ENCODE results near the gene KDM8.

GRCh38 chr16:27198451-27199234 is 4.7 kb upstream of the KDM8 start:
- TF ChIP-seq POLR2A (IDR thresholded peaks at IDR 0.05; ENCODE audit: low read length), result no peak
- TF ChIP-seq GATA1 (IDR thresholded peaks at IDR 0.05; ENCODE audit: low read depth, low read length), result no peak

Data from erythroblast (primary cell).